SU-DHL-6 (cell line): ENCODE results near the gene DICER1.

Source experiments
- EZH2phosphoT487 ChIP-seq: fragments of 200-600 bp; sonication (generic), shearing (Covaris generic); conservative IDR thresholded peaks from 2 replicates; pipeline ENCODE4 v1.6.1; 2018; ENCODE audit warnings: mild to moderate bottlenecking, antibody characterized with exemption, low read length, moderate library complexity, mixed read lengths
- TF ChIP-seq, protein P1 (sequence below): fragments of 200-600 bp; sonication (generic); IDR thresholded peaks from one replicate; pipeline ENCODE4 v1.5.1; 2017; ENCODE audit warnings: antibody characterized with exemption, mild to moderate bottlenecking, low read length, moderate library complexity; ENCODE audit not compliant: insufficient read depth, poor library complexity, severe bottlenecking

DNA sequence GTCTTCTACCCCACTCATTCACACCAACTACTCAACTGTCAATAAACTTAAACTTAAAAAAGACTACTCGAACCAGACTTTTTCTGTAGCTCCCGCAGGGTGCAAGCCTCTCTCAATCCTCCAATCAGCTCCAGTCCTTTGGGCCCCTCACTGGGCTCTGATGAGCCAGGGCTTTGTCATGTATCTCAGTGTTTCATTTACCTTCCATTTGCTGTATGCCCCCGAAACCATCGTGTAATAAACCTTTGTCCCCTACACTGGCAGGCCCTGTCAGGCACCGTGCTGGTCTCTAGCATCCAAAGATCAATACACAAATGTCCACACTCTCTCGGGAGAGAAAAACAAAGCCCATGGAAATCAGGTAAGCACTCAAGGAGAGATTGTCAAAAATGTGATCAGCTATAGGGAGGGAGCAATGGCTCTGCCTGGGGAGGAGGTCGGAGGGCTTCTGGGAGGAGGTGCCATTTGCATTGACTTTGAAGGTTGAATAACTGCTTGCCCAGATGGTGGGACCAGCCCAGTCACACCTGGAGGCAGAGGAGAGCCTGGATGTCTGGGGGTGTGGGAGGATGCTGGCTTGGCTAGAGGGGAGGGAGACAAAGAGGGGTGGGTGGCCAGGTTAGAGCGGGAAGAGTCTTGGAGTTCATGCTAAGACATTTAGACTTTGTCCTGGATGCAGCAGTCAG, 42.1 kb upstream of the DICER1 start:
- TF ChIP-seq, protein P1, sequence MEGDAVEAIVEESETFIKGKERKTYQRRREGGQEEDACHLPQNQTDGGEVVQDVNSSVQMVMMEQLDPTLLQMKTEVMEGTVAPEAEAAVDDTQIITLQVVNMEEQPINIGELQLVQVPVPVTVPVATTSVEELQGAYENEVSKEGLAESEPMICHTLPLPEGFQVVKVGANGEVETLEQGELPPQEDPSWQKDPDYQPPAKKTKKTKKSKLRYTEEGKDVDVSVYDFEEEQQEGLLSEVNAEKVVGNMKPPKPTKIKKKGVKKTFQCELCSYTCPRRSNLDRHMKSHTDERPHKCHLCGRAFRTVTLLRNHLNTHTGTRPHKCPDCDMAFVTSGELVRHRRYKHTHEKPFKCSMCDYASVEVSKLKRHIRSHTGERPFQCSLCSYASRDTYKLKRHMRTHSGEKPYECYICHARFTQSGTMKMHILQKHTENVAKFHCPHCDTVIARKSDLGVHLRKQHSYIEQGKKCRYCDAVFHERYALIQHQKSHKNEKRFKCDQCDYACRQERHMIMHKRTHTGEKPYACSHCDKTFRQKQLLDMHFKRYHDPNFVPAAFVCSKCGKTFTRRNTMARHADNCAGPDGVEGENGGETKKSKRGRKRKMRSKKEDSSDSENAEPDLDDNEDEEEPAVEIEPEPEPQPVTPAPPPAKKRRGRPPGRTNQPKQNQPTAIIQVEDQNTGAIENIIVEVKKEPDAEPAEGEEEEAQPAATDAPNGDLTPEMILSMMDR: no peak
- no peak for TF ChIP-seq EZH2phosphoT487
